Pancreas (tissue), 10 donors: Measurements from ENCODE around the gene RPL36AL. TPM values are rescaled to one million over a fixed set of nuclear protein-coding genes. Genes with fewer than 3 reads are reported as not detected.

Source experiments
- ATAC-seq, 4 donors: fragments of 200-7000 bp; cut with Tn5 transposase; one replicate each; pipeline versions ENCODE4 v1.8.0 to v1.9.1; 2020; ENCODE audit warnings: mild to moderate bottlenecking in 4 of 4, moderate library complexity in 4 of 4
- DNase-seq, 6 donors: peaks; one replicate each; pipeline ENCODE4 v3.0.0-alpha.2; 2020
- FAIRE-seq: peaks from 2 replicates; lab custom pipeline; 2012; peaks lifted over from hg19 to GRCh38; lab: Jason Lieb, UNC
- H3K27ac ChIP-seq, 4 donors: fragments of 200-600 bp; sonication (generic); 1 replicate in 3 of 4; 2 replicates in 1 of 4; pipeline versions ENCODE4 v1.5.0 to v1.8.0; 2020
- H3K27me3 ChIP-seq, 4 donors: fragments of 200-600 bp; one replicate each; pipeline ENCODE4 v1.8.0; 2021
- H3K36me3 ChIP-seq, 3 donors: fragments of 200-600 bp; sonication (generic) in 1 of 3; one replicate each; pipeline versions ENCODE4 v1.5.0 to v1.8.0; 2020 to 2021
- H3K4me1 ChIP-seq, 3 donors: fragments of 200-600 bp; one replicate each; pipeline ENCODE4 v1.8.0; 2021
- H3K4me3 ChIP-seq, 4 donors: fragments of 200-600 bp; sonication (generic) in 2 of 4; one replicate each; pipeline versions ENCODE4 v1.5.0 to v1.8.0; 2020 to 2021
- H3K9me3 ChIP-seq, 4 donors: fragments of 200-600 bp; one replicate each; pipeline ENCODE4 v1.8.0; 2021
- CTCF ChIP-seq, 4 donors: fragments of 200-600 bp; sonication (generic) in 3 of 4; IDR thresholded peaks; one replicate each; pipeline versions ENCODE4 v1.5.0 to v1.8.0; 2021; ENCODE audit warnings: antibody characterized with exemption in 4 of 4
- WGBS, 2 donors: extraction: QIAGEN DNeasy Blood & Tissue Kit; methylation state at CpG; one replicate each; pipeline ENCODE4 v1.1.7; 2013; 5-methylcytosine and 5-hydroxymethylcytosine counted together
- intact Hi-C, 3 donors: fragments of 100-400 bp; cut with DNase I; formaldehyde crosslinking; loops; one replicate each; pipeline versions ENCODE4 v1.11.1 to v1.14.2; 2022
- polyA plus RNA-seq, 2 donors: library from polyadenylated mRNA; stranded (reverse); fragments of 200-250 nt; gene quantifications; one replicate each; pipeline ENCODE4 v1.2.3, GENCODE V29; 2013
- total RNA-seq, 6 donors: library from RNA; stranded (reverse); fragmentation: NEBNext Ultra II Directional in 4 of 6; extraction: Animal tissue kit (Norgen Biotek cat#: 25700) in 4 of 6; gene quantifications; one replicate each; pipeline versions ENCODE4 v1.2.1 to v1.2.4, GENCODE V29; 2021 to 2023
- donor health status: healthy with polysubstance abuse.
- donor health status: DM: no; HTN: no; CAD: no; lungs with moderate emphysema.
- donor health status: DM: no; HTN: no; CAD: no.
- donor health status: control.
- donor health status: control.
- donor health status: Bipolar disorder and iron deficiency.
- donor health status: DM: yes; HTN: yes; CAD: no.
- donor health status: DM: no; HTN: no; CAD: no.
- donor health status: DM: no; HTN: no; CAD: no.
- donor health status: DM: yes; HTN: yes; CAD: no.

RPL36AL gene
- total and polyA plus RNA-seq, 8 donors: 81.3 to 388 (median 146) TPM

- FAIRE-seq (no peak), ATAC-seq (no peak), DNase-seq (no peak)
- Histone ChIP-seq H3K27ac (no peak overlapping the region), H3K36me3 (no peaks in the 10 kb centered on the region), H3K9me3 (no peaks in the 10 kb centered on the region), H3K4me1 (peaks cover 0 to 10% (median 8%) of the 10 kb centered on the region in 3 donors), H3K4me3 (no peak overlapping the region), H3K27me3 (no peaks in the 10 kb centered on the region)
- intact Hi-C loops: no loop called here
- WGBS, 2 donors: 71 to 83% methylated on average over 6 of the region's 6 CpGs
- TF ChIP-seq CTCF (IDR thresholded peaks at IDR 0.05): no peak
These were observed 2.4 kb downstream of the RPL36AL start for GRCh38 chr14:49617852-49618519.

DNA sequence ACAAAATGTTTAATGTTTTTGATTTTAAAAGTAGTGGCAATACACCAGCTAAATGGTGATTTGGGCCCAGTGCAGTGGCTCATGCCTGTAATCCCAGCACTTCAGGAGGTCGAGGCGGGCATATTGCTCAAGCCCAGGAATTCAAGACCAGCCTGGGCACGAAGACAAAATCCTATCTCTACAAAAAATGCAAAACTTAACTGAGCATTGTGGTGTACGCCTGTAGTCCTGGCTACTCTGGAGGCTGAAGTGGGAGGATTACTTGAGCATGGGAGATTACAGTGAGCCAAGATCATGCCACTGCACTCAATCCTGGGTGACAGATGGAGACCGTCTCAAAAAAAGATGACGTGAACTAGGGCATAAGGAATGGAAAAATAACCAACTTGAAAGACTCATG, 4.7 kb downstream of the RPL36AL start:
- intact Hi-C loops: no loop called here
- H3K27ac ChIP-seq: no peak overlapping the region
- no peak for ATAC-seq
- no peaks in the 10 kb centered on the region for H3K27me3 ChIP-seq
- 74 to 81% methylated on average over 6 of the region's 6 CpGs for WGBS, 2 donors
- no peak for TF ChIP-seq CTCF (IDR thresholded peaks at IDR 0.05)
- H3K9me3 ChIP-seq: no peaks in the 10 kb centered on the region
- H3K4me1 ChIP-seq: peaks cover 0 to 6% (median 0%) of the 10 kb centered on the region in 3 donors
- no peak overlapping the region for H3K4me3 ChIP-seq
- no peaks in the 10 kb centered on the region for H3K36me3 ChIP-seq
- FAIRE-seq: no peak
- DNase-seq: no peak

DNA sequence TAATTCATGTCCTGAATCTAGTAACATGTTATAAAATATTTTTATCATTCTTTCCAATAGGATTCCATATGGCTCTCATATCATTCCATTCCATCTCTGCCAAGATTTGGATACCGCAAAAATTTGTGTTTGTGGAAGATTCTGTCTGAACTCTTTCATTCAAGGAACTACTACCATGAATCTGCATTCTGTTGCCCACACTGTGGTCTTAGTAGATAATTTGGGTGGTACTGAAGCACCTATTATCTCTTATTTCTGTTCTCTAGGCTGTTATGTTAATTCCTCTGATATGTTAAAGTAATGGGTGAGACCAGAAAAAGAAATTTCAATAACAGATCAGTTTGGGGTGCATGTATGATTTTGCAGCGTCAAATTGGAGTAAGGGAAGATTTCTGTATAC, 6.2 kb downstream of the RPL36AL start:
- ATAC-seq (no peak), FAIRE-seq (no peak), DNase-seq (no peak)
- TF ChIP-seq CTCF (IDR thresholded peaks at IDR 0.05): no peak
- H3K4me1 ChIP-seq: peaks cover 0 to 6% (median 0%) of the 10 kb centered on the region in 3 donors
- no peak overlapping the region for H3K27ac ChIP-seq
- H3K36me3 ChIP-seq: no peaks in the 10 kb centered on the region
- no peaks in the 10 kb centered on the region for H3K27me3 ChIP-seq
- 82 to 91% methylated on average over 2 of the region's 2 CpGs for WGBS, 2 donors
- H3K9me3 ChIP-seq: no peaks in the 10 kb centered on the region
- H3K4me3 ChIP-seq: no peak overlapping the region
- intact Hi-C loops: no loop called here

GRCh38 chr14:49612671-49613070, 7.8 kb downstream of the RPL36AL start:
- Histone ChIP-seq H3K36me3 (no peaks in the 10 kb centered on the region), H3K4me1 (peaks cover 0 to under 1% (median 0%) of the 10 kb centered on the region in 3 donors), H3K27me3 (no peaks in the 10 kb centered on the region), H3K27ac (no peak overlapping the region), H3K4me3 (no peak overlapping the region), H3K9me3 (no peaks in the 10 kb centered on the region)
- no peak for TF ChIP-seq CTCF (IDR thresholded peaks at IDR 0.05)
- DNase-seq (no peak), ATAC-seq (no peak), FAIRE-seq (no peak)
- 92 to 94% methylated on average over 8 of the region's 8 CpGs for WGBS, 2 donors
- intact Hi-C loops: no loop called here

DNA sequence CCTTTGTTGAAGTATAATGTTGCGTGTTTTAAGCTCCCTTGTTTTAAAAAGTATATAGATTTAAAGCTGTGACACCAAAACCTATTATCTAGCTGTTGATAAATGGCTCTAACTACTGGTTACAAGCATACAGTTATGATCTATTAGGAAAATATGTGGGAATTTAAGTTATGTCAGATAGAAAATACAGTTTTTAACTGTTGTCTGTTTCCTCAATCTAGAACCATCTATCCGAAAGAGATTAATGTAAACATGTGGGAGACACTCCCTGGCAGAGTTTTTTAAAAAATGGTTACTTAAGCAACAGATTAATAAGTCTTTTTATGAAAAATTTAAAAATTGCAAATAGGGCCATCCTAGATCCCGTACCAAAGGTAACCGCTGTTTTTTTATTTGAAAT, 8.2 kb downstream of the RPL36AL start:
- FAIRE-seq: no peak
- H3K27ac ChIP-seq: no peak overlapping the region
- intact Hi-C loops: no loop called here
- no peaks in the 10 kb centered on the region for H3K36me3 ChIP-seq
- DNase-seq: no peak
- no peak for TF ChIP-seq CTCF (IDR thresholded peaks at IDR 0.05)
- no peak overlapping the region for H3K4me3 ChIP-seq
- no peaks in the 10 kb centered on the region for H3K27me3 ChIP-seq
- no peaks in the 10 kb centered on the region for H3K9me3 ChIP-seq
- H3K4me1 ChIP-seq: no peaks in the 10 kb centered on the region
- no peak for ATAC-seq
- WGBS, 2 donors: 93 to 94% methylated on average over 4 of the region's 4 CpGs
